Neutrophil (primary cell): ENCODE measurements around the gene HIGD2A.

ENCODE experiments used
- H3K27ac ChIP-seq: fragments of 200-600 bp; sonication (generic); 2 replicates; pipeline ENCODE4 v1.5.1; 2016; ENCODE audit warnings: mild to moderate bottlenecking, moderate library complexity
- H3K27me3 ChIP-seq: fragments of 200-600 bp; sonication (generic); 2 replicates; pipeline ENCODE4 v1.6.0; 2016; ENCODE audit warnings: mild to moderate bottlenecking
- H3K36me3 ChIP-seq: fragments of 200-600 bp; sonication (generic); 2 replicates; pipeline ENCODE4 v1.5.1; 2017
- H3K4me1 ChIP-seq, 2 experiments: fragments of 200-600 bp in 1 of 2; sonication (generic) in 1 of 2; 1 replicate in 1 of 2; 2 replicates in 1 of 2; pipeline versions ENCODE4 v1.5.1 to v1.6.1; 2013 to 2016; ENCODE audit warnings: low read depth in 1 of 2, low read length in 1 of 2, mild to moderate bottlenecking in 1 of 2, moderate library complexity in 1 of 2; ENCODE audit not compliant: control insufficient read depth in 1 of 2, insufficient read depth in 1 of 2
- H3K4me3 ChIP-seq, 2 experiments: fragments of 200-600 bp in 1 of 2; sonication (generic) in 1 of 2; 1 replicate in 1 of 2; 2 replicates in 1 of 2; pipeline ENCODE4 v1.5.1; 2013 to 2016; ENCODE audit warnings: low read depth in 1 of 2, low read length in 1 of 2, mild to moderate bottlenecking in 1 of 2, moderate library complexity in 1 of 2
- H3K9me3 ChIP-seq: fragments of 200-600 bp; sonication (generic); 2 replicates; pipeline ENCODE4 v1.5.1; 2016
- CTCF ChIP-seq: fragments of 200-600 bp; sonication (generic); IDR thresholded peaks from 2 replicates; pipeline ENCODE4 v1.5.1; 2016; ENCODE audit warnings: antibody characterized with exemption

The HIGD2A gene

GRCh38 chr5:176415952-176416924 lies 27.7 kb downstream of the HIGD2A start, which contains the start of gene CLTB:
Gene CLTB, minus strand, starts transcription at chr5:176416539. Its CDS starts 176 bp downstream, at chr5:176416363.
- peak; percentile 98 for TF ChIP-seq CTCF
- Histone ChIP-seq H3K4me1 (peaks cover 12% of the 10 kb centered on the region in 2 experiments), H3K9me3 (no peaks in the 10 kb centered on the region), H3K27ac (peak within 1 kb of the TSS; percentile 92), H3K27me3 (no peaks in the 10 kb centered on the region), H3K4me3 (peak within 1 kb of the TSS; percentile 71 to 84), H3K36me3 (no peaks in the 10 kb centered on the region)

GRCh38 chr5:176416965-176417364 lies 28.4 kb downstream of the HIGD2A start:
- no peaks in the 10 kb centered on the region for H3K9me3 ChIP-seq
- no peaks in the 10 kb centered on the region for H3K36me3 ChIP-seq
- H3K4me3 ChIP-seq = peak overlapping the region; percentile 50 to 84
- H3K27ac ChIP-seq = peak overlapping the region; percentile 92
- no peaks in the 10 kb centered on the region for H3K27me3 ChIP-seq
- H3K4me1 ChIP-seq = peaks cover 12% of the 10 kb centered on the region in 2 experiments
- TF ChIP-seq CTCF = no peak

- Histone ChIP-seq H3K4me1 (peaks cover 12% of the 10 kb centered on the region in 2 experiments), H3K27ac (no peak overlapping the region), H3K4me3 (no peak overlapping the region), H3K27me3 (no peaks in the 10 kb centered on the region), H3K9me3 (no peaks in the 10 kb centered on the region), H3K36me3 (no peaks in the 10 kb centered on the region)
- no peak for TF ChIP-seq CTCF
Measured at GRCh38 chr5:176418251-176418650, 29.7 kb downstream of the HIGD2A start.

GRCh38 chr5:176420086-176420485 lies 31.5 kb downstream of the HIGD2A start:
- no peaks in the 10 kb centered on the region for H3K9me3 ChIP-seq
- H3K4me1 ChIP-seq = peaks cover 12% of the 10 kb centered on the region in 2 experiments
- no peaks in the 10 kb centered on the region for H3K36me3 ChIP-seq
- no peak overlapping the region for H3K4me3 ChIP-seq
- H3K27ac ChIP-seq = no peak overlapping the region
- no peaks in the 10 kb centered on the region for H3K27me3 ChIP-seq
- TF ChIP-seq CTCF = no peak

- TF ChIP-seq CTCF = no peak
- Histone ChIP-seq H3K4me1 (peaks cover 6 to 7% of the 10 kb centered on the region in 2 experiments), H3K9me3 (no peaks in the 10 kb centered on the region), H3K36me3 (no peaks in the 10 kb centered on the region), H3K27me3 (no peaks in the 10 kb centered on the region), H3K27ac (no peak overlapping the region), H3K4me3 (no peak overlapping the region)
Measured at GRCh38 chr5:176420972-176421544, 32.5 kb downstream of the HIGD2A start.
